ENCODE measurements around the gene PSAPL1. TPM values are rescaled to one million over a fixed set of nuclear protein-coding genes. Genes with fewer than 3 reads are reported as not detected.
A peak's percentile ranks its signal among the peaks of the same experiment; 100 is the strongest.

Gene PSAPL1
- total RNA-seq, 3 donors from 2014 or later: 0.15 TPM; not detected in 2

- no peaks in the 10 kb centered on the region for H3K9me3 ChIP-seq
- DNase-seq (ENCODE audit: low spot score in 2 of 2): peak; percentile 3 to 40
- intact Hi-C loops (cut with DNase I; ENCODE audit: low total_unique reads): loop anchor here (2.0 kb wide), 1 partner anchor 101 kb away; no protein-coding TSS in a partner anchor
- H3K27me3 ChIP-seq: no peaks in the 10 kb centered on the region
- no peak for TF ChIP-seq CTCF (IDR thresholded peaks at IDR 0.05)
- TF ChIP-seq POLR2A (IDR thresholded peaks at IDR 0.05): no peak
- TF ChIP-seq POLR2AphosphoS5 (IDR thresholded peaks at IDR 0.05): no peak
- no peaks in the 10 kb centered on the region for H3K36me3 ChIP-seq
- no peaks in the 10 kb centered on the region for H3K4me1 ChIP-seq
- H3K4me3 ChIP-seq: no peak overlapping the region
- H3K27ac ChIP-seq: no peak overlapping the region
Observed at GRCh38 chr4:7427361-7427760, 7.4 kb downstream of the PSAPL1 start.

DNA sequence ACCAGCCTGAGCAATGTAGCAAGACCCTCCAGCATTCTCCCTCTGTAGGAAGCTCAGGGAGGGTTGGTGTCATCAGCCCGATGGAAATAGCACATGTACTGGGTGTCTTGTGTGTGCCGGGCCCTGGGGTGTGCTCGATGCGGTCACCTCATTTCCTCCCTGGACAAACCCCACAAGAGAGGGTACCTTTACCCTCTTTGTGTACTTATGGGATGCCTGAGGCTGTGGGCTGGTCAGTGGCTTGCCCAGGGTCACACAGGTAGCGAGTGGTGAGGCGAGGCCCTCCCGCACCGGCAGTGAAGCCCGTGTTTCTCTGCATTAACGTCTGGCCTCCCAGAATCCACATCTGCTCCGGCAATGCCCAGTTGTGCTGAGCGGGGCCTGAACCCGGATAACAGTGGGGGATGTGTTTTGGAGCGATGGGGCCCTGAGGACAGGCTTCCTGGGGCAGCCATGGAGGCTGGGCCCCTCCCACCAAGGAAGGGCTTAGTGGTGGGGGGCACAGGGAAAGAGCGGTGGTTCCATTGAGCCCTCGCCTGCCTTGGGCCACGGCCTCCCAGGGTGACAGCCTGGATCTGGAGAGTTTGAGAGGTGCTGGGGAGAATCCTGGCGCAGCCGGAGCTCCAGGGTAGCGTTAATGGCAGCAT lies 8.1 kb downstream of the PSAPL1 start:
- Histone ChIP-seq H3K9me3 (no peaks in the 10 kb centered on the region), H3K27me3 (no peaks in the 10 kb centered on the region), H3K27ac (no peak overlapping the region), H3K36me3 (no peaks in the 10 kb centered on the region), H3K4me3 (no peak overlapping the region), H3K4me1 (no peaks in the 10 kb centered on the region)
- intact Hi-C loops (cut with DNase I; ENCODE audit: low total_unique reads): loop anchor here (2.0 kb wide), 1 partner anchor 102 kb away; no protein-coding TSS in a partner anchor
- TF ChIP-seq POLR2AphosphoS5 (IDR thresholded peaks at IDR 0.05): no peak
- TF ChIP-seq CTCF (IDR thresholded peaks at IDR 0.05): no peak
- TF ChIP-seq POLR2A (IDR thresholded peaks at IDR 0.05): no peak
- peak; percentile 12 to 35 for DNase-seq (ENCODE audit: low spot score in 2 of 2)

GRCh38 chr4:7425591-7426468 lies 8.9 kb downstream of the PSAPL1 start:
- no peak overlapping the region for H3K27ac ChIP-seq
- DNase-seq (ENCODE audit: low spot score in 2 of 2): peak; percentile 11 to 47

DNA sequence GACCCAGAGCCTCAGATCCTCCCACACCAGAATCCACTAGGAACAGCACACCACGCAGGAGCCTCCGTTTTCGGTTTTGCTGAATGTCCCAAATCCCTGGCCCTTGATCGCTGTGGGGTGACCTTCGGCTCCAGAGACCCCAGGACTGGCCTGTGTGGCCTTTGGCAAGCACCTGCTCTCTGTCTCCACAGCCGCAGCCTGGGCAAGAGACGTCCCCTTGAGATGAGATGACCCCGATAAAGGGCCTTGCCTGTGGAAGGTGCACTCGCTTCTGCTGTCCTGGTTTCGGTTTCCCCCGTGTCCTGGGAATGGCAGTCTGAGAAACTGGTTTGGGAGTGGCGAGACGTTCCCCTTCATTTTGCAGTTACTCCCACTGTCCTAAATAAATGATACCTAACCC lies 9.6 kb downstream of the PSAPL1 start:
- no peak for DNase-seq (ENCODE audit: low spot score in 2 of 2)

More at GRCh38 chr4:7425591-7426468, 8.9 kb downstream of the PSAPL1 start:
- Histone ChIP-seq H3K4me1 (no peaks in the 10 kb centered on the region), H3K27me3 (no peaks in the 10 kb centered on the region), H3K36me3 (no peaks in the 10 kb centered on the region), H3K9me3 (no peaks in the 10 kb centered on the region), H3K4me3 (no peak overlapping the region)
- TF ChIP-seq CTCF (IDR thresholded peaks at IDR 0.05) (no peak), POLR2A (IDR thresholded peaks at IDR 0.05) (no peak), POLR2AphosphoS5 (IDR thresholded peaks at IDR 0.05) (no peak)
- intact Hi-C loops (cut with DNase I; ENCODE audit: low total_unique reads): loop anchor here (2.0 kb wide), 1 partner anchor 103 kb away; no protein-coding TSS in a partner anchor

More for the DNA sequence above, 9.6 kb downstream of the PSAPL1 start:
- Histone ChIP-seq H3K9me3 (no peaks in the 10 kb centered on the region), H3K4me3 (no peak overlapping the region), H3K36me3 (no peaks in the 10 kb centered on the region), H3K27ac (no peak overlapping the region), H3K27me3 (no peaks in the 10 kb centered on the region), H3K4me1 (no peaks in the 10 kb centered on the region)
- TF ChIP-seq CTCF (IDR thresholded peaks at IDR 0.05): no peak
- no peak for TF ChIP-seq POLR2AphosphoS5 (IDR thresholded peaks at IDR 0.05)
- TF ChIP-seq POLR2A (IDR thresholded peaks at IDR 0.05): no peak
- intact Hi-C loops (cut with DNase I; ENCODE audit: low total_unique reads): no loop called here
